Common myeloid progenitor, CD34-positive (primary cell): ENCODE results near the gene PDS5B.

Experiments
- CTCF ChIA-PET: fragments of 350-600 bp; sonication (Branson Sonifier 250); formaldehyde crosslinking; loops from one replicate; lab custom pipeline; 2021; ENCODE audit warnings: antibody characterized with exemption; lab: Charles Lee
- POLR2A ChIA-PET: fragments of 350-600 bp; sonication (Branson Sonifier 250); formaldehyde crosslinking; loops from one replicate; lab custom pipeline; 2021; ENCODE audit warnings: antibody characterized with exemption; lab: Charles Lee
- DNase-seq, 3 donors: peaks; one replicate each; pipeline versions ENCODE4 v3.0.0 to v3.0.0-alpha.2; 2013
- H3K27ac ChIP-seq, 2 experiments: 1 replicate in 1 of 2; 2 replicates in 1 of 2; pipeline ENCODE4 v1.7.0; 2013; ENCODE audit warnings: inconsistent platforms in 2 of 2, low read length in 2 of 2, mild to moderate bottlenecking in 2 of 2, low read depth in 1 of 2, moderate library complexity in 1 of 2; ENCODE audit not compliant: severe bottlenecking in 2 of 2, insufficient read depth in 1 of 2, poor library complexity in 1 of 2
- H3K27me3 ChIP-seq, 5 experiments: replicated peaks in 2 of 5; 1 replicate in 3 of 5; 2 replicates in 2 of 5; pipeline versions ENCODE4 v1.6.1 to v1.7.0; 2013; ENCODE audit warnings: low read length in 4 of 5, mild to moderate bottlenecking in 2 of 5, moderate library complexity in 2 of 5, inconsistent platforms in 1 of 5; ENCODE audit not compliant: insufficient read depth in 5 of 5, control insufficient read depth in 4 of 5
- H3K36me3 ChIP-seq, 4 experiments: 1 replicate in 2 of 4; 2 replicates in 2 of 4; pipeline versions ENCODE4 v1.6.1 to v1.7.0; 2013; ENCODE audit warnings: low read length in 3 of 4, control low read depth in 1 of 4, mild to moderate bottlenecking in 1 of 4; ENCODE audit not compliant: control insufficient read depth in 4 of 4, insufficient read depth in 4 of 4
- H3K4me1 ChIP-seq, 4 experiments: 1 replicate in 3 of 4; 2 replicates in 1 of 4; pipeline versions ENCODE4 v1.6.1 to v1.7.1; 2013; ENCODE audit warnings: low read length in 3 of 4, mild to moderate bottlenecking in 3 of 4, control low read depth in 1 of 4, inconsistent platforms in 1 of 4, moderate library complexity in 1 of 4; ENCODE audit not compliant: control insufficient read depth in 4 of 4, insufficient read depth in 4 of 4; ENCODE audit errors: control extremely low read depth in 1 of 4
- H3K4me3 ChIP-seq, 7 experiments: 1 replicate in 4 of 7; 2 replicates in 3 of 7; pipeline versions ENCODE4 v1.5.1 to v1.7.0; 2013; ENCODE audit warnings: mild to moderate bottlenecking in 7 of 7, low read length in 6 of 7, moderate library complexity in 6 of 7, inconsistent platforms in 2 of 7, low read depth in 2 of 7, control low read depth in 1 of 7; ENCODE audit not compliant: insufficient read depth in 4 of 7, control insufficient read depth in 1 of 7; ENCODE audit errors: extremely low read depth in 1 of 7
- H3K9me3 ChIP-seq, 5 experiments: 1 replicate in 4 of 5; 2 replicates in 1 of 5; pipeline versions ENCODE4 v1.6.1 to v1.7.1; 2013; ENCODE audit warnings: low read length in 4 of 5, mild to moderate bottlenecking in 2 of 5, inconsistent platforms in 1 of 5, low read depth in 1 of 5, moderate library complexity in 1 of 5; ENCODE audit not compliant: control insufficient read depth in 4 of 5, insufficient read depth in 2 of 5; ENCODE audit errors: control extremely low read depth in 1 of 5
- WGBS: methylation state at CpG from one replicate; pipeline ENCODE4 v1.1.5; 2013; ENCODE audit not compliant: insufficient coverage; 5-methylcytosine and 5-hydroxymethylcytosine counted together

PDS5B gene

GRCh38 chr13:32735859-32736258, 149.6 kb downstream of the PDS5B start:
- ChIA-PET CTCF (interaction anchor here (1.9 kb wide), 1 partner anchor 12 kb away, joined by 5 read pairs; no protein-coding TSS in a partner anchor), POLR2A (no interaction called here)
- H3K4me1 ChIP-seq = peaks cover 0 to 10% (median 4%) of the 10 kb centered on the region in 4 experiments
- H3K36me3 ChIP-seq = peaks cover 2 to 16% (median 4%) of the 10 kb centered on the region in 4 experiments
- no peak overlapping the region for H3K4me3 ChIP-seq
- no peaks in the 10 kb centered on the region for H3K9me3 ChIP-seq
- no peaks in the 10 kb centered on the region for H3K27me3 ChIP-seq
- DNase-seq = no peak
- H3K27ac ChIP-seq = peak overlapping the region in 1 of 2 experiments; percentile 80

DNA sequence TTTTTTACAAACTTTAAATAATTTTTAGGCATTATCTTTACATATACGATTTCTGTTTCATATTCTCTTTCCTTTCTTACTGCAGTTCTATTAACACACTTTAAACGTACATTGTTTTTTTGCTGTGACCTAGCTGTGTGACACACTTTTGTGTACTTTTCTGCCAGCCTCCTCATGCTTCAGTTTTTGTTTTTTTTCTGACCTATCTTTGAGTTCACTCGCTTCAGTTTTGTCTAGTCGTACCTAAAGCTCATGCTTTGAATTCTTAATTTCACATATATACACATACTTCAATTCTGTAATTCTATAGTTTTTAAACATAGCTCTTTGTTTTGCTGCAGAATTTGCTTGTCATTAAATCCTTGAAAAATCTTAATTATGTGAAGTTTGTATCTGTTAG, 150.4 kb downstream of the PDS5B start:
- POLR2A ChIA-PET = interaction anchor here (1.2 kb wide), 1 partner anchor 280 kb away, joined by 3 read pairs; no protein-coding TSS in a partner anchor
- no peak for DNase-seq
- H3K27ac ChIP-seq = peak overlapping the region; percentile 62 to 80

GRCh38 chr13:32737111-32737571, 150.9 kb downstream of the PDS5B start:
- ChIA-PET CTCF (interaction anchor here (1.1 to 1.9 kb wide), 2 partner anchors 13 to 30 kb away, joined by 3 to 5 read pairs; no protein-coding TSS in a partner anchor), POLR2A (interaction anchor here (1.2 kb wide), 1 partner anchor 280 kb away, joined by 3 read pairs; no protein-coding TSS in a partner anchor)
- Histone ChIP-seq H3K4me3 (peak overlapping the region in 5 of 7 experiments; percentile 31 to 72 (median 43)), H3K4me1 (peaks cover 0 to 6% (median 2%) of the 10 kb centered on the region in 4 experiments), H3K9me3 (no peaks in the 10 kb centered on the region), H3K27me3 (no peaks in the 10 kb centered on the region), H3K27ac (peak overlapping the region; percentile 62 to 80), H3K36me3 (peaks cover 5 to 25% (median 9%) of the 10 kb centered on the region in 4 experiments)
- peak; percentile 14 to 61 (median 48) for DNase-seq
- 20% methylated on average over 2 of the region's 2 CpGs for WGBS

More for the DNA sequence above, 150.4 kb downstream of the PDS5B start:
- Histone ChIP-seq H3K4me3 (peak overlapping the region in 3 of 7 experiments; percentile 39 to 72 (median 43)), H3K4me1 (peaks cover 0 to 6% (median 3%) of the 10 kb centered on the region in 4 experiments), H3K36me3 (peaks cover 3 to 20% (median 5%) of the 10 kb centered on the region in 4 experiments), H3K27me3 (no peaks in the 10 kb centered on the region), H3K9me3 (no peaks in the 10 kb centered on the region)
- WGBS = 75% methylated on average over 2 of the region's 4 CpGs
- CTCF ChIA-PET = interaction anchor here (1.1 to 1.9 kb wide), 2 partner anchors 12 to 29 kb away, joined by 3 to 5 read pairs; no protein-coding TSS in a partner anchor

GRCh38 chr13:32737679-32738078, 151.4 kb downstream of the PDS5B start:
- Histone ChIP-seq H3K9me3 (no peaks in the 10 kb centered on the region), H3K27ac (peak overlapping the region; percentile 62 to 80), H3K4me1 (peaks cover 0 to 8% (median 2%) of the 10 kb centered on the region in 4 experiments), H3K4me3 (peak overlapping the region in 5 of 7 experiments; percentile 31 to 72 (median 43)), H3K27me3 (no peaks in the 10 kb centered on the region), H3K36me3 (peaks cover 5 to 25% (median 9%) of the 10 kb centered on the region in 4 experiments)
- DNase-seq = peak in 2 of 3 donors; percentile 32 to 52
- POLR2A ChIA-PET = interaction anchor here (1.2 kb wide), 1 partner anchor 279 kb away, joined by 3 read pairs; no protein-coding TSS in a partner anchor
- WGBS = no CpG with 5 or more reads among the region's 1 CpG
- CTCF ChIA-PET = interaction anchor here (1.1 to 1.9 kb wide), 2 partner anchors 14 to 30 kb away, joined by 3 to 5 read pairs; no protein-coding TSS in a partner anchor

DNA sequence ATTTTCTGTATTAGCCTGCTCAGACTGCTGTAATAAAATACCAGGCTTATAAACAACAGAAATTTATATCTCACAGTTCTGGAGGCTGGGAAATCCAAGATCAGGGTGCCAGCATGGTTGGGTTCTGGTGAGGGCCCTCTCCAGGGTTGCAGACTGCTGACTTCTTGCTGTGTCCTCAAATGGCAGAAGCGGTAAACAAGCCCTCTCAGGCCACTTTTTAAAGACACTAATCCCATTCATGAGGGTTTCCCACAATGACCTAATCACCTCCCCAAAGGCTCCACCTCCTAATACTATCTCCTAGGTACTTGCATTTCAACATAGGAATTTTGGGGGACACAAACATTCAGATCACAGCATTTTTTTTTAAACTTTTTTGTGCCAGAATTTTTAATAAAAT, 159.3 kb downstream of the PDS5B start:
- H3K4me3 ChIP-seq = no peak overlapping the region
- H3K36me3 ChIP-seq = peaks cover 9 to 32% (median 21%) of the 10 kb centered on the region in 4 experiments
- ChIA-PET CTCF (interaction anchor here (1.4 to 1.5 kb wide), 2 partner anchors 11 to 38 kb away, joined by 3 to 5 read pairs; no protein-coding TSS in a partner anchor), POLR2A (no interaction called here)
- H3K9me3 ChIP-seq = no peaks in the 10 kb centered on the region
- peaks cover 0 to 4% (median 0%) of the 10 kb centered on the region in 4 experiments for H3K4me1 ChIP-seq
- no peak overlapping the region for H3K27ac ChIP-seq
- no CpG with 5 or more reads among the region's 1 CpG for WGBS
- H3K27me3 ChIP-seq = no peaks in the 10 kb centered on the region
- no peak for DNase-seq

GRCh38 chr13:32746474-32746873, 160.2 kb downstream of the PDS5B start:
- Histone ChIP-seq H3K4me3 (no peak overlapping the region), H3K9me3 (no peaks in the 10 kb centered on the region), H3K27ac (no peak overlapping the region), H3K27me3 (no peaks in the 10 kb centered on the region), H3K4me1 (peaks cover 0 to 4% (median 0%) of the 10 kb centered on the region in 4 experiments), H3K36me3 (peaks cover 9 to 30% (median 20%) of the 10 kb centered on the region in 4 experiments)
- ChIA-PET POLR2A (no interaction called here), CTCF (interaction anchor here (1.5 kb wide), 1 partner anchor 12 kb away, joined by 5 read pairs; no protein-coding TSS in a partner anchor)
- no peak for DNase-seq
- WGBS = 100% methylated on average over 2 of the region's 3 CpGs

DNA sequence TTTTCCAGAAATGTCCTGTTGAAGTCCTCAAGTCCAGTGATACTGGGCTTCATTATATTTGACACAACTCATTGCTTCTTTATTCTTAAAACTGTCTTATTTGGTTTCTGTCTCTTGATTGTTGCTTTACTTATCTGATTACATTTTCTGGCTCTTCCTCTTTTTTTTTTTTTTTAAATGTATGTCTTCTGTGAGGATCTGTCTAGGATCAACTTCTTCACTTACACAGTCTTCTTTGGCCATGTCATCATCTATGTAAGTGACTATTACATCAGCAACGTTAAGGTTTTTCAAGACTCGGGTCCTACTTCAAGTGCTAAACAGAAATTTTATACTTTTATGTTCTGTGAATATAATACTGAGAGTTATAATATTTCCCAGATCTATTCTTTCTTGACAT, 162.1 kb downstream of the PDS5B start:
- no CpG with 5 or more reads among the region's 2 CpGs for WGBS
- ChIA-PET POLR2A (no interaction called here), CTCF (no interaction called here)
- Histone ChIP-seq H3K4me3 (no peak overlapping the region), H3K27me3 (no peaks in the 10 kb centered on the region), H3K36me3 (peaks cover 10 to 29% (median 18%) of the 10 kb centered on the region in 4 experiments), H3K4me1 (no peaks in the 10 kb centered on the region), H3K27ac (no peak overlapping the region), H3K9me3 (no peaks in the 10 kb centered on the region)
- DNase-seq = no peak
